Lower lobe of right lung (tissue), 2 donors: ENCODE results near the gene FADS1. TPM values are rescaled to one million over a fixed set of nuclear protein-coding genes. Genes with fewer than 3 reads are reported as not detected.
A peak's percentile ranks its signal among the peaks of the same experiment; 100 is the strongest.

ENCODE experiments used
- ATAC-seq, 2 donors: fragments of 200-7000 bp; cut with Tn5 transposase; one replicate each; pipeline ENCODE4 v1.9.1; 2020 to 2022; ENCODE audit warnings: mild to moderate bottlenecking in 2 of 2, moderate library complexity in 2 of 2
- DNase-seq: peaks from one replicate; pipeline ENCODE4 v3.0.0-alpha.2; 2020
- H3K27ac ChIP-seq: fragments of 200-600 bp; one replicate; pipeline ENCODE4 v1.8.0; 2022
- H3K27me3 ChIP-seq: fragments of 200-600 bp; one replicate; pipeline ENCODE4 v1.8.0; 2022; ENCODE audit warnings: low read depth
- H3K36me3 ChIP-seq: fragments of 200-600 bp; one replicate; pipeline ENCODE4 v1.8.0; 2022; ENCODE audit warnings: mild to moderate bottlenecking
- H3K4me1 ChIP-seq: fragments of 200-600 bp; one replicate; pipeline ENCODE4 v1.8.0; 2022
- H3K4me3 ChIP-seq: fragments of 200-600 bp; one replicate; pipeline ENCODE4 v1.8.0; 2022; ENCODE audit warnings: mild to moderate bottlenecking
- H3K9me3 ChIP-seq: fragments of 200-600 bp; one replicate; pipeline ENCODE4 v1.8.0; 2022
- intact Hi-C: fragments of 100-400 bp; cut with DNase I; formaldehyde crosslinking; loops from one replicate; pipeline ENCODE4 v1.11.0; 2022
- total RNA-seq: library from RNA; stranded (reverse); fragmentation: NEBNext Ultra II Directional; extraction: Animal tissue kit (Norgen Biotek cat#: 25700); gene quantifications from one replicate; pipeline ENCODE4 v1.2.1, GENCODE V29; 2021
- TF ChIP-seq, protein P1 (sequence below): fragments of 200-600 bp; IDR thresholded peaks from one replicate; pipeline ENCODE4 v1.8.0; 2022; ENCODE audit warnings: antibody characterized with exemption, mild to moderate bottlenecking
- donor health status: DM: no; HTN: yes; CAD: no; lungs with severe emphysema.

Gene FADS1
- total RNA-seq, 1 donor from 2014 or later, result 63.6 TPM

DNA sequence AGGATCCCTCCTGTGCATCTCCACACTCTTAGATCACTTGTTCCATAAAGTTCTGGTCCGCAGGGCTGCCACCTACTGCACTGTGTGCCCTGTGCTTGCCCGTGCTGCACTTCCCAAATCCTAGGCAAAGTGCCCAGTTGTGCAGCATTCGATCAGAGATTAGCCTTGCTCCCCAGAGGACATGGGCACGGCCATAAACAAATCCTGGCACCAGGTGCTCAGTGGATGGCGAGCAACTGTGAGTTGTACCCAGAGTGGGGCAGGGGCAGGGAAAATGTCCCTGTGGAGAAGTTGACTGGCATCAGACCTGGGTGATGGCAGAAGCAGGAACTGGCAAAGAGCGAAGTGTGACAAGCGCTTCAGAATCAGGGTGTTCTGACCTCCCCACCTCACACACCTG, 16.0 kb upstream of the FADS1 start:
- no peak for ATAC-seq
- Histone ChIP-seq H3K4me1 (peaks cover 44% of the 10 kb centered on the region), H3K4me3 (no peak overlapping the region), H3K9me3 (no peaks in the 10 kb centered on the region), H3K27me3 (peaks cover 17% of the 10 kb centered on the region), H3K27ac (no peak overlapping the region), H3K36me3 (no peaks in the 10 kb centered on the region)
- TF ChIP-seq, protein P1, sequence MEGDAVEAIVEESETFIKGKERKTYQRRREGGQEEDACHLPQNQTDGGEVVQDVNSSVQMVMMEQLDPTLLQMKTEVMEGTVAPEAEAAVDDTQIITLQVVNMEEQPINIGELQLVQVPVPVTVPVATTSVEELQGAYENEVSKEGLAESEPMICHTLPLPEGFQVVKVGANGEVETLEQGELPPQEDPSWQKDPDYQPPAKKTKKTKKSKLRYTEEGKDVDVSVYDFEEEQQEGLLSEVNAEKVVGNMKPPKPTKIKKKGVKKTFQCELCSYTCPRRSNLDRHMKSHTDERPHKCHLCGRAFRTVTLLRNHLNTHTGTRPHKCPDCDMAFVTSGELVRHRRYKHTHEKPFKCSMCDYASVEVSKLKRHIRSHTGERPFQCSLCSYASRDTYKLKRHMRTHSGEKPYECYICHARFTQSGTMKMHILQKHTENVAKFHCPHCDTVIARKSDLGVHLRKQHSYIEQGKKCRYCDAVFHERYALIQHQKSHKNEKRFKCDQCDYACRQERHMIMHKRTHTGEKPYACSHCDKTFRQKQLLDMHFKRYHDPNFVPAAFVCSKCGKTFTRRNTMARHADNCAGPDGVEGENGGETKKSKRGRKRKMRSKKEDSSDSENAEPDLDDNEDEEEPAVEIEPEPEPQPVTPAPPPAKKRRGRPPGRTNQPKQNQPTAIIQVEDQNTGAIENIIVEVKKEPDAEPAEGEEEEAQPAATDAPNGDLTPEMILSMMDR, result no peak
- intact Hi-C loops, result no loop called here
- DNase-seq, result no peak

DNA sequence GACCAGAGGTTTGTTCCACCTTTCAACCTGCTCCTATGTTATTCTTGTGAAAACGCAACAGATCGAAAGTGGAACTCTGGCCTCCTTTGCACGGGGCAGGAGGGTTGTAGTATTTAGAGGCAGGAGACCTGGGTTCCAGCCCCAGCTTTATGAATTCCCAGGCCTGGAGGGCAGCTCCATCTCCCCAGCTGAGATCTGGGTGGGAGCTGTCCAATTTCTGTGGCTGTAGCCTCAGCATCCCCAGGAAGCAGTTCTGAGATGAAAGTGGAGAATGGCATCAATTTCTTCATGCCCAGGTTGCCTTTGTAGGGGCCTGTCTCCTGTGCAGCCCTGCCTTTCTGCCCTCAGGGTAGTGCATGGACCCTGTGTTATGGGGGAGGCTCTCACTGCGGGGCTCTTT, 15.4 kb upstream of the FADS1 start:
- Histone ChIP-seq H3K36me3 (no peaks in the 10 kb centered on the region), H3K4me3 (no peak overlapping the region), H3K4me1 (peaks cover 50% of the 10 kb centered on the region), H3K9me3 (no peaks in the 10 kb centered on the region), H3K27ac (no peak overlapping the region), H3K27me3 (peaks cover 17% of the 10 kb centered on the region)
- TF ChIP-seq, protein P1, result no peak
- no peak for ATAC-seq
- intact Hi-C loops, result no loop called here
- no peak for DNase-seq

DNA sequence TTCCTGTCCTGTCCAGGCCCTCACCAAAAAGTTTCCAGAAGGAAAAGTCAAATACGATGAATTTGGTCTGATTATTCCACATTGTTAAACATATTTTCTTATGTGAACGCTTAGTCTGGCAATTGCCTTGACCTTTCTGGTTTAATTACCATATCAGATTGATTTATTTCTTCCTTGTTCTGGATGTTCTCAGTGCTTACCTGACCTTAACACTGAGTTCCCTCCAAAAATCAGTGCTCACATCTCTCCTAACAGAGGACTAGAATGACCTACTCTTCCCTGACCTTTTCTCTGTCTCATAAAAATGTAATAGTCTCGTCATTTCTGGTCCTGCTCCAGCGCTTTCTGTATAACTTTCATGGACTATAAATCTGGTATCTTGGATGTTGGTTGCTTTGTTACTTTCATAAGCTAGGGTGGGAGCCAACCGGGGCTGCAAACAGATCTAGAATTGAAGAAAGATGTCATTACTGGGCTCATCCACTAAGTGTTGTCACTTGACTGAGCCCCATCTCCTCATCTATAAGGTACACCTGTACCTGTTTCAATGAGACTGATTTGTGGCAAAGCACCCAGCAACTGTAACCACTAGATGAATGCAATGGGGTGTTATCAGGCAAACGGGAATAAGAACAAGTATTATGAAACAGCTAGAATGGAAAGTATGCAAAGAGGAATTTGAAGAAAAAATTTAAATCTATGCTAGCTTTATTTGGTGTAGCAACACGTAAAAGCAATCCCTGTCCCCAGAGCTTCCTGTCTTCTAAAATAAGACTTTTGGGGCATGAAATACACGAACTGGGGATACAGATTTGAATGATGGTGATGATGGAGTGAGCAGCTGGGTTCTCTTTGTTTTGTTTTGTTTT, 13.7 kb upstream of the FADS1 start:
- no peaks in the 10 kb centered on the region for H3K9me3 ChIP-seq
- intact Hi-C loops, result no loop called here
- peak overlapping the region; percentile 40 for H3K27ac ChIP-seq
- H3K4me3 ChIP-seq, result peak overlapping the region; percentile 67
- ATAC-seq (no peak), DNase-seq (no peak)
- H3K27me3 ChIP-seq, result peaks cover 17% of the 10 kb centered on the region
- peaks cover 54% of the 10 kb centered on the region for H3K4me1 ChIP-seq
- no peaks in the 10 kb centered on the region for H3K36me3 ChIP-seq
- TF ChIP-seq, protein P1, result no peak

DNA sequence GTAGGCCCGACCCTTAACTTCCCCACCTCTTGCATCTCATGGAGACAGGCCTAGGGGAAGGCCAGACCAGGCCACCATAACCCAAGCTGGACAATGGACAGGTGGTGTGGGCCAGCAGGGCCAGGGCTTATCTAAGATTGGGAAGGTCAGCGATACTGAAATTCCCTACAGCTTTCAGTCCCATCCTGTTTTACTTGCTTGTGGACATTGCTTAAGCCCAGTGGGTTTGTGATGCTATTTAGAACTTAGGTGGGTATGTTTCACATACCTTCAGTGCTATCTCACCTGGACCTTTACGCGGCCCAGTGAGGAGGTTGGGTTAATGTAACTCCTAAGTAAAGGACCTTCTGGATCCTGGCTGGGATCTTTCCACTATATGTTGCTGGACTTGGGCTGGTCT, 13.0 kb upstream of the FADS1 start:
- peak overlapping the region; percentile 67 for H3K4me3 ChIP-seq
- intact Hi-C loops, result no loop called here
- ATAC-seq (no peak), DNase-seq (no peak)
- H3K9me3 ChIP-seq, result no peaks in the 10 kb centered on the region
- H3K36me3 ChIP-seq, result no peaks in the 10 kb centered on the region
- H3K4me1 ChIP-seq, result peaks cover 48% of the 10 kb centered on the region
- TF ChIP-seq, protein P1, result no peak
- H3K27ac ChIP-seq, result peak overlapping the region; percentile 38
- H3K27me3 ChIP-seq, result peaks cover 17% of the 10 kb centered on the region

DNA sequence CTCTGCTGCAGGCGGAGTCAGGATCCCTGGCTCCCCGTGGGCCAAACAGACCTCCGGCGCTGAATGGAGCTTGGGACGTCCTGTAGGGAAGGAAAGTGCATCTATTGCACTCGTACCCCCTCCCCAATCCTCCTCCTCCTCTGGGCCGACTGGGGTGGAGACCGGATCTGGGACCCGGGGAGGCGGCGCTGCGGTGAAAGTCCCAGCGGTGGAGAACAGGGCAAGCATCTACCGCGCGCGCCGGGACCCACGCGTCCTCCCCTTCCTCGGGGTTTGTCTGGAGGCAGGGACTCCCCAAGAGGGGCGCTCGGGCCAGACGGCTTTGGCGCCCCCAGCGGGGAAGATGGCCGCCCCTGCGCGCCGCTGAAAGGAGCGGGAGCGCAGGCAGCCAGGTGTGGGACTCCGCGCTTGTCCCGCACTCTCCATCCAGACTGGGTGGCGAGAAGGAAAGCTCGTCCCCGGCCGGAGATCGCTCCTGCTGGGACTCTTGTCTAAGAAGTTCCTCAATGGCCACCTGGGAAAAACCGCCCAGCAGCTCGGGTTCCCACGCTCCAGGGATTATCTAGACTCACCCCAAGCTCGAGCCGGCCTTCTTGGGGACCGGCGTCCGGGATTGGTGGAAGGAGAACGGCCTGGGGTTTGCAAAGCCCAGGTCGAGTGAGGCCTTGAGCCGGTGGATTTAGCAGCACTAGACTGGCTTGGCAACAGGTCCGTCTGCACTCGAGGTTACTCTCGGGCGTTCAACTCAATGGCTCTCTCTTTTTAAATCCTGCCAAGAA, 12.0 kb upstream of the FADS1 start:
- Histone ChIP-seq H3K36me3 (no peaks in the 10 kb centered on the region), H3K4me1 (peaks cover 40% of the 10 kb centered on the region), H3K4me3 (peak overlapping the region; percentile 67), H3K27me3 (peaks cover 17% of the 10 kb centered on the region), H3K27ac (peak overlapping the region; percentile 85), H3K9me3 (no peaks in the 10 kb centered on the region)
- TF ChIP-seq, protein P1, result peak; percentile 36
- intact Hi-C loops, result no loop called here
- DNase-seq (peak; percentile 62), ATAC-seq (peak; percentile 41 to 60)
